Colon (tissue), 2 donors: ENCODE results near the gene TEX29.

Experiments used
- FAIRE-seq: peaks from 2 replicates; lab custom pipeline; 2012; peaks lifted over from hg19 to GRCh38; lab: Jason Lieb, UNC
- donor health status: control.
- donor health status: control.

The TEX29 gene

DNA sequence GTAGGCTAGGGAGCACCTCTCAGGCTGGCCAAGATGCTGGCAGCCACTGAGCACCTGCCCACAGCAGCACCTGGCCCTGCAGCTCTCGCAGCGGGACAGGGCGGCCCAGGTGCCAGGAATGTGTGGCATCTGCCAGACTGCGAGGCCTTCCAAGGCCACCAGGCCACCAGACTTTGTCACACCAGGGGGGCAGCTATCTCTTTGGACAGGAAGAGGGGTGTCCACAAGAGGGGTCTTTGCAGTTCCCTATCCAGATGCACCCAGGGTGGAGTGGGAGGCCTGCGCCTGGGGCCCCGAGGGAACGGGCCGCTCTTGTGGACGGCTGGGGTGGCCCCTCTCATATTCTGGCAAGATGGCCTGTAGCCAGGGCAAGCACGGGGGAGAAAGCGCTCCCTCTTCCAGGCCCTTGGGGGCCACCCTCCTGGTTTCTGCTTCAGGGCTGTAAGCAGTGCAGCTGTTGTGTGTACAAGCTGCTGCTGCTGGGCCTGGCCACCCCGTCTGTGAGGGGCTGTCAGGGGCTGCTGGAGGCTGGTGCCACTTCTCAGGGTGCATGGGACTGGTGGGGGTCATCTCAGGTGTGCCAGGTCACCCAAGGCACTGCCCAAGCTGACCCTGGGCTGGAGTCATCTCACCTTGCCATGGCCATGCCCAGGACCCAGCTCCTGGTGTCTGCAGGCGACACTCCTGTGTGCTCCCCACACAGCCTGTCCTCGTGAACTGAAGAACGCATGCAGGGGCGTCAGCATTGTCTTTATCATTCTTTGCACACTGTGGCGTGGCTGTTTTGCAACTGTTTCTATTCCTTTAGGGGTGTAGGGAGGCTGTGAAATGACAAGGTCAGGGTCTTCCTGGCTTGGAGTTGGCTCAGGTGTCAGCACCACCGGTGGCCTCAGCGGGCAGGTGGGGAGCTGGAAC lies 1.8 kb downstream of the TEX29 start:
- FAIRE-seq: no peak

DNA sequence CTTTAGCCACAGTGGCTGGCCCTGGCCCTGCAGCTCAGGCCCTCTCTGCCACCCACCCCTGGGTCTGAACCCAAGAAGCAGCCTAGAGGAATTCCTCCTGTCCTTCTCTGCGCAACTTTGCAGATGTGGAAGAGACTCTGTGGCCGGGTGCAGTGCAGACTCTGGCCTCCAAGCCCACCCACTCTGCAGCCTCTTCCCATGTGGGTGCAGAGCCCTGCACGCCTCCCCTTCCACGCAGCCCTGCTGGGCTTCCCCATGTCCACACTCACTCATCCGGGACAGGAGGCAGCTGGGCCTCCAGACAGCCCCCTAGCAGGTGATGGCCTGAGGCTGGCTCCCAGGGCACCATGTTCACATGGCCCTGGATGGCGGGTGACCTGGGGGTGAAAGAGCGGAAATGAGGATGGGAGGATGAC lies 2.5 kb downstream of the TEX29 start:
- FAIRE-seq: no peak

DNA sequence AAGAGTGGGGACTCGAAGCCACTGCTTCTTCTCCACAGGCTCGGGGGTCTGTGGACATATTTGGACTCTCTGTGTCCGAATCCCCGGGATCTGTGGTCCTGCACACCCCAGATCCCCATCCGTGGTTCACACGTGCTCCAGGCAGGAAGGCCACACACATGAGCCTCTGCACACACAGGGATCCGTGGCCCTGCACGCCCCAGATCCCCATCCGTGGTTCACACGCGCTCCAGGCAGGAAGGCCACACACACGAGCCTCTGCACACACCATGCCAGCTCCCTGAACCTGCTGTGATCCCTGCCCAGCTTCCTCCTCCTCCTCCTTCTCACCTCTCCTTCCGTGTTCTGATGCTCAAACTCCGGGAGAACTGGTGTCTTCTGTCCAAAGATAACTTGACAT lies 3.1 kb downstream of the TEX29 start:
- no peak for FAIRE-seq

DNA sequence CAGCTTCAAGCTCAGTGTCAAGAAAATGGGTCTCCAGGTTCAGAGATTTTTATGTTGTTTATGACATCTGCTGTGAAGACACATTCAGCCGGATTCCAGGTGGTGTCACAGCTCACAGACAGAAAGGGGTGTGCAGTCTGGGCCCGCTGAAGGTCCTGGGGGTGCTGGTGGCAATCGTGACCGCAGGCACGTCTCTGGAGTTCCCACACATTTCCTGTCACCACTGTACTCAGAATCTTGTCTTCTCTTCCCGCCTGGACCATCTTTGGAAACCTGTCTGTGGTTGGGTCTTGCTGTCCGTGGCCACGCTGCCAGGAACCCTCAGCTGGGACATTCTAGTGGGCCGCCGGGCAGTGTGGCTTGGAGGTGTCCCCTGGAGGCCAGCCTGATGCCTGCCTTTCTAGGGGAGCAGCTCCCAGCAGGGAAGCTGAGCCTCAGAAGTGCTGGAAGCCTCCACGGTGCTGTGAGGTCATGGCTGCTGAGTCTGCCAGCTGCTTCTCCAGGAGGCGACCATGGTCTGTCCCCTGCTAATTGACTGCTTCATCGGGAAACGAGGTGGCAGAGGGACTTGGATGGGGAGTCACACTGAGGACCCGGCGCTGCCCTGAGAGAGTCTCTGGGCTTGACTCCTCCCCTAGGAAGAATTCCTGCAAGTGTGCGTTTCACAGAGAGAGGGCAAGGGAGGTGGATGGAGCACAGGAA lies 3.7 kb downstream of the TEX29 start:
- FAIRE-seq: no peak

DNA sequence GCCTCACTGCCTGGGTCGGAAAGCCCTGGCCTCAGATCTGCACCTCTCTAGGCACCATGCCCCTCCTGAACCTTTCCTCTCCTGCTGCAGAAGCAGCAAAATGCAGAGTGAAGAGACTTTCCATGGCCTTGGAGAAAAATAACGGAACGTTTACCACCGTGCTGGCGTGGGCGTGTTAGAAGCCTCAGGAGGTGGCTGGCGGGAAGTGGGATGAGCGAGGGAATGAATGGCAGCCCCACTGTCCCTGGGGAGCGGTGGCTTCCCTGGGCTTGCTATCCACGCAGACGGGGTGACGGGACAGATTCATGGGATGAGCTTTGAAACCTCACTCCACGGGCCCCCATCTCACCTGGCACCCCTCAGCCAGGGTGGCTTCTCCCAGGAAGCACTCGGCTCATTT lies 4.3 kb downstream of the TEX29 start:
- FAIRE-seq: no peak

DNA sequence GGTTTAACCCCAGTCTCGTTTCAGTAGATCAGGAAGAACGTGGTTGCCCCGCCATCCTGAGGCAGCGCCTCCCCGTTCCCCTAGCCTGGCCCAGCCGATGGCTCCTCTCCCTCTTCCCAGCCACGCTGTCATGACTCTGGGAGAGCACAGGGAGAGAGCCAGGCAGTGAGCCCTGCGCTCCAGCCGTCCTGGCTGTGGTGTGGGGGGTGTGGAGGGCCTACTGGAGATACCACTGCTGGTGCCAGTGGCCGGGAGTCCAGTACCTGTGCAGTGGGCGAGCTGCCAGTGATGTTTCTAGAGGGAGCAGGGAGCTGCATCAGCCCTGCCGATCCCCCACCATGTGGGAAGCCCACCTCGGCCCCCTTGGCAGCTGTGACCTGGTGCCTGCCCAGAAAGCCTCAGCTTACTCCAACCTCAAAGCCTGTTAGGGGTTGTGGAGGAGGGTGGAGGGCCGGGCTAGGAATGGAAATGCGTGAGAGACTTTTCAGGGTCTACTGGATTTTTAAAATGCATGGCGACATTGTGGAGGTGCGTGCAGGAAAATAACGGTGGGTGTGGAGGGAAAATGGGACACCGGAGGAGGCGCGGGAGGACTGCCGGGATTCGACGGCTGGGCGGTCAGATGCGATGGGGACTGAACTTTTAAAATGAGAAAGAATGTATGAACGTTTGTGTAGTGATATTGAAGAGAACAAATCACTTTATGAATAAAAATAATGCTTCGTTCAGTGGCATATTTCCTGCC lies 4.9 kb downstream of the TEX29 start:
- no peak for FAIRE-seq

DNA sequence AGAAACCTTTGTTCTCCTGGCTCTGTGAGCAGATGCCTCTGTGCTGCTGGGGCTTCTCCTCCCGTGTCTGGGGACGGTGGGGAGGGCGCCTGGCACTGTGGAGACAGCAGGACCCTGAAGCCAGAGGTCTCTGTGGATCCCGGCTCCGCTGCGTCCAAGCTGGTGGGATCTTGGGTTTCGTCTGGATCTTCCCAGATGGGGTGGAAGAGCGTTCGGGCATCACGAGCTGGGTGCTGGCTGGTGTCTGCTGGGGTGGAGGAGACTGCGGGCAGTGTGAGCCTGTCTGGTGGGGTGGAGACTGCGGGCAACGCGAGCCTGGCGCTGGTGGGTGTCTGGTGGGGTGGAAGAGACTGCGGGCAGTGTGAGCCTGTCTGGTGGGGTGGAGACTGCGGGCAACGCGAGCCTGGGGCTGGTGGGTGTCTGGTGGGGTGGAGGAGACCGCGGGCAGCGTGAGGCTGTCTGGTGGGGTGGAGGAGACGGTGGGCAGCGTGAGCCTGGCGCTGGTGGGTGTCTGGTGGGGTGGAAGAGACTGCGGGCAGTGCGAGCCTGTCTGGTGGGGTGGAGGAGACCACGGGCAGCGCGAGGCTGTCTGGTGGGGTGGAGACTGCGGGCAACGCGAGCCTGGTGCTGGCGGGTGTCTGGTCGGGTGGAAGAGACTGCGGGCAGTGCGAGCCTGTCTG lies 5.6 kb downstream of the TEX29 start:
- no peak for FAIRE-seq

DNA sequence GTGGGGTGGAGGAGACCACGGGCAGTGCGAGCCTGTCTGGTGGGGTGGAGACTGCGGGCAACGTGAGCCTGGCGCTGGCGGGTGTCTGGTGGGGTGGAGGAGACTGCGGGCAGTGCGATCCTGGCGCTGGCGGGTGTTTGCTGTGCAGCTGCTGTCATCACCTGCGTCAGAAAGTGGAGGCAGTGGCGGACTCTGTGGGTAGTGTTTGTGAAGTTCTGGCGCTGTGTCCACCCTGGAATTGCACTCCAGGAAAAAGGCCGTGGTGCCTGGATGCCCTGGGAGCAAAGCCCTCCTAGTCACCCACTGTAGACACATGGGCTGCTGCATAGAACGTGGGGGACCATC lies 6.2 kb downstream of the TEX29 start:
- no peak for FAIRE-seq

DNA sequence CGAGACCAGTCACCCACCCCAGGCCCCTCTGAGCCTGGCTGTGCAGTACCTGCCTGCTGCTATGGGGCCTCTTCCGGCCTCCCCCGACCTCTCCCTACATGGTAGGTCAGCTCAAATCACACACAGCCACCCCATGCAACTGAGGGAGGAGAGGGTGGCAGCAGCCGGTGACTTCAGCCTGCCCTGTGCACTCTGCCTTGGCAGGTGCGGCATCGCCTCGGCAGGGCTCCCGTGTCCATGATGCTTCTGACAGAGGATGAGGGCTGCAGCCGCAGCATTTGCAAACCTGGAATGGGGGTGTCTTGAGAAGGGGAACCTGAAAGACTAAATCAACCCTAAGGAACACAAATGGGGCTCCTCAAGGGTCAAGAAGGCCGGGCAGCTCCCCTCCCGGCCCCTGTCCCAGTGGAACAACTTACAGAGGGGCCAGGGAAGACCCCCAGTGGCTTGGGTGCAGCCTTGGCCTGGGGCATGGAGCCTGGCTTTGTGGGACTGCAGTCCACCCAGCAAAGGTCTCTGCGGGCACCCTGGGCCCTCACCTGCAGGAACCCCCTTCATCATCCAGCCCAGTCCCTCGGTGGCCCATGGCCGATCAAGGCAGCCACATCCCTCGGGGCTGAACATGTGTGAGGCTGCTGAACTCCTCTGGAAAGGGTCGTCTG lies 6.7 kb downstream of the TEX29 start:
- no peak for FAIRE-seq

DNA sequence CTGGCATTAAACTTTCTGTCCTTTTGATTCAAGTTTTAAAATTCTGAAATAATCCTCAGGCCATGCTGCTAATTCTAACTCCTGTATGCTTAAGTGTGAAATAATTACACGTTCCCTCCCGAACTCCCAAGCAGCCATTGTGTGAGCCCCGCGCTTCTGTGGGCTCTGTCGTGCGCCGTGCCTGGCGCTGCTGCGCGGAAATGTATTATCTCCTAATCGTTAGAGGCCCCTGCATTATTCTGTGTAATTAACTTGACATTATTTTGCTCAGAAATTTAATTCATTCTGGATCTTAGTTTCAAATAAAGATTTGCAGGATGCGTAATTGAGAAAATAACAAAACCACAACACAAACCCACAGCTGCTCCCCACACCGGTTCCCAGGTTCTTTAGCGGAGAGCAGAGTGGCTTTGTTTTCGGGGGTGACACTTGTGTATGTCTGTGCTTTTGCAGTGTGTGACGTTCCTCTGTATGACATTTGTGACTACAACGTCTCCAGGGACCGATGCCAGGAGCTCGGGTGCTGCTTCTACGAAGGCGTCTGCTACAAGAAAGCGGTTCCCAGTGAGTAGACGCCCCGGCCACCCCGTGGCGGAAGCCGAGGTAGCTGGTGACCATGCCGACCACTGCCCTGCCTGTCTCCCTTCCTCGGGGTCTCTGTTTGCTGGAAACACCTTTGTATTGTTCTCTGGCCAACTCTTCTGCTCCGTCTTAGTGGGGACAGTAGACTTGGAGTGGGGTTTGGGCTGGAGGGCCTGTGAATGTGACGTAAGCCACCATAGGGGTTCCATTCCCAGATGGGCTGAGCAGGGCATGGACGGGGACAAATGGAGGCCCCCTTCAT lies 7.5 kb downstream of the TEX29 start:
- no peak for FAIRE-seq

DNA sequence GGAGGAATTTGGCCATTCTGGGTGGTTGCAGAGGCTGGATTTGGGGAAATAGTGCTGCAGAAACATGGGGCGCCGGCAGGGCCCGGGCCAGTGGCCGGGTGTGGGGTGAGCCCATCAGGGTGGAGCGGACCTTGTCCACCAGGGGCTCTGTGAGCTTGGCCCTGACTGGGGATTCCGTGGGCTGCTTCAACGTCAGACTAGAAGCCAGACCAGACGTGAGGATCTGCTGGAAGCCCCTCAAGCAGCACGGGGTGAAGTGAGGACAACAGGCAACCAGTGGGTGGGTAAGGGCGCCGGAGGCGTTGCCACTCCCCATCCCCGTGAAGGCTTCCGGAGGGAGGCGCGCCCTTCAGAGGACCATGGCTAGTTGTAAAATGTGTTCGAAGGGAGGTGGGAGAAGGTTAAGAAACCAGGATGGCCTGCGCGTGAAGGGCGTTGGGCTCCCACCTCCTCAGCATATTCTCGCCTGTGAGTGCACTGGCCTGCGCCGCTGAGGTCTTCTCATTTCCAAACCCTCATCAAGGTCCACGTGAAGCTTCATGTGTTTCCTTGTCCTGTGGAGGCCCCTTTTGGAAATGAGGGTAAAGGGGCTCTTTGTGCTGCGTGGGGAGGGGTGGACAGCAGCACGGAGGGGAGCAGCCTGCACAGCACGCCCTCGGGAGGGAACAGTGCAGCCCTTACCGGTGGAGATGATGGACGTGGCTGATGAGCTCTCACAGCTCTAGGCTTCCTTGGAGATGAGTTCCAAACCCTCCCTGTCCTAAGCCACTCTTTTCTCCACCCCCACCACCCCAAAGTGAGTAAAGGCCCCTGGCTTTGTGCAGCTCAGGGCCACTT lies 8.3 kb downstream of the TEX29 start:
- FAIRE-seq: no peak

DNA sequence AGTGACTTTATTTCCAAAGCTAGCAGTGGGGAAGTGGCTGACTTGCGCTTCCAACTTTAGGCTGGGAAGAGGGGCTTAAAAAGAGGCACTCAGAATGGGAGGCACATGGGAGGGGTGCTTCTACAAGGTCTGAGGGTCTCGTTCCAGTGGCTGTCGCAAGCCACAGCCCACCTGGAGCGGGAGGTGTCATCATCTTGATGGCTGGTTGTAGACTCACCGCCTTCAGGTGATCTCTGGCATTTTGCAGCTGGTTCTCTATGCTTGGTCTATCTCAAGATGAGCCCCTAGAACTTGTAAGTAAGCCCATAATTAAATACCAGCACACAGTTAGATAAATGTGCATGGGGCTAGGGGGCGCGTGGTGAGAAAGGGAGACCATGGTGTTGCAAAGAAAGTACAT lies 9.2 kb downstream of the TEX29 start:
- no peak for FAIRE-seq

DNA sequence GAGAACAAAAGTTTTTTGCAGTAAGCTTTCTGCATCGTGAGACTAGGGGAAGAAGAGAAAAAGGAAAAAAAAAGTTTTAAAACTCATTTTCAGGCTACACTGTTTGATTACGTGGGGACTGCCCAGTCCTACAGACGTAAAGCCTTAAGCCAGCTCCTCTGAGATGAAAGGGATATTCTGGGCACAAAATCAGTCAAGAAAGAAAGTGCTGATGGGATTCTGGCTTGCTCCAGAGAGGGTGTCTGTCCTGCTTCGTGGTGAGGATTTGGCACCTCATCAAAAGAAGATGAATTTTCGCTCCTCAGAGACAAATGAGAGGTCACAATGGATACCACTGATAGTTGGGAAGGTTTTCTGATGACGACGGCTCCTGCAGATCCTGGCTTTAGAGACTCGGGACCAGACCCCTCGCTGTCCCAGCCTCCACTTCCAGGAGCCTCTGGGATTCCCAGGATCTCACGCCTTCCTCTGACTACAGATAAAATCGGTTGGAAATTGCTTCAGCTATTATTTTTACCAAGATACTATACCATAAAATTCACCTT lies 9.7 kb downstream of the TEX29 start:
- no peak for FAIRE-seq

DNA sequence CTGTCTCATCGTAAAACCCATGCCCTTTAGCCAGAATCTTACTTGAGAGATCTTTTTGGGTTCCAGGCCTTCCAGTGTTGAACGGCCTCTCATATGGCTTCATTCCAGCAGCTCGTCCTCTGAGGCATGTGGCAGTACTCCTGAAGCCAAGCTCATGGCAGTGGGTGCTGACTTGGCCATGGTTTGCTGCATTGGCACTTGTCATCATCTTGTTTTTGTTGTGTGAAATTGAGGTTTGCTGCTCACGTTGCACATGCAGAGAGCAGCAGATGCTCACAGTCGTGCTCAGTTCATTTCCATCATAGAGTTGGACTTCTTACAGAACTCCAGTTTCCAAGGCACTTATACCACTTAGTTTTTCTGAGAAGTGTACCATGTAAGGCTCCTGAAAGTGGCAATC lies 14.9 kb downstream of the TEX29 start:
- FAIRE-seq: no peak

DNA sequence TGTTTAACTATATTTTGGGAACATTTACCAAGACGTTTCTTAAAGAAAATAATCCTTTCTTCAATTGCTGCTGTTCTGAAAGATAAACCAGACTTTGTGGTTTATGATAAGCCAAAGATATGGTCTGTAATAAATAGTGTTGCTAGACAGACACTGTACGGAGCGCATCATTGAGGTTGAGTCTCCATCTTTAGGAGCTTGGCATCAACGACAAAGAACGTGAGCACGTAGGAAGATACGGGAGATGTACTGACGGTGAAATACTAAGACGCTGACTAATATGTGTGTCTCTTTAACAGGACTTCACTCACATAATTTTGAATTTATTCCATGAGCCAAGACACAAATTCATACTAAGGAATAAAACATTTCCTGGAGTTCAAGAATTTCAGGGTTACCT lies 16.2 kb downstream of the TEX29 start:
- FAIRE-seq: no peak

DNA sequence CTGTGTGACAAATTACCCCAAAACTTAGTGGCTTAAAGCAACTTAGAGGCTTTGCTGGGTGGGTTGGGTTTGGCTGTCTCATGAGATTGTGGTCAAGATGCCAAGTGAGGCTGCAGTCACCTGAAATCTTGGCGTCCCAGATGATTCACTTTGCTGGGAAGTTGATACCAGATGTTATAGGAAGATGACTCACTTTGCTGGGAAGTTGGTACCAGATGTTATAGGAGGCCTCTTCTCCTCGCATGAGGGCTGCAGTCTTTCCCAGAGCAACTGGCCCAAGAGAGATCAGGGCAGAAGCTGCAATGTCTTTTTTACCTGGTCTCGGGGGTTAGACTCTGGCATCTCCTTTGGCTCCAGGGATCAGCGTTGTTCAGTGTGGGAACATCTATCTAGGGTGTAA lies 16.8 kb downstream of the TEX29 start:
- no peak for FAIRE-seq

DNA sequence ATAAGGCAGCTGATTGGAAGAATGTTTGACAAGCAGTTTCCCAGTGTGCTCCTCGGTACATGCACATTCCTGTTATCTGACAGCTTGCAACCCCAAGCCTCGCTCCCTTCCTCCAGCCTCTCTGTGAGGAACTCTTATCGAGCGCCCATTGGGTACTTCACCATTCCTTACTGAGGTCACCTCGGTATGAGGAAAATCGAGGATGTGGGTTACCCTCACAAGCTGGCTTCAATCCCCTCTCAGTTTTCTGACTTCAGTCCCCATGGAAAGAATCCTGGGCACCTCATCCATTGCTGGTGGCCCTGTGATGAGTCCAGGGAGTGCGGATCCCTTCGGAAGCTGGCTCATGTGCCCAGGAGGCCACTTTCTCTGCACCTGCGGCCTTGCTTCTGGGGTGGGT lies 17.3 kb downstream of the TEX29 start:
- no peak for FAIRE-seq

DNA sequence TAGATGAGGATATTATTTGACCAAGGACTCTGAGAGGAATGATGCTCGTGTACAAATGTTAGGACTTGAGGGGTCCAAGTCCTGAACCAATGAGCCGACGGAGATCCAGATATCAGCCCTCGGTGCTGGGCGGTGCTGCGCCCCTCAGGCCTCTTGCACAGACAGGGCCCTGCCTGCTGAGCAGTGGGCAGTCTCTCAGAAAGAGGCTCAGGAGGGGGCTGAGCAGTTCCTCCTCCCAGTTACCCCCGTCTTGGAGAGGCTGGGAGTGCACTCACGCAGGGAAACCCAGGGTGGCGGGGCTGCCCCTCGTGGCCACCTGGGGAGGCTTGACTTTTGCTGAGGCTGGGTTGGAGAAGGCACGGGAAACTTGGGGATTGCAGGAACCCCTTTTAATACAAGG lies 18.4 kb downstream of the TEX29 start:
- FAIRE-seq: no peak

DNA sequence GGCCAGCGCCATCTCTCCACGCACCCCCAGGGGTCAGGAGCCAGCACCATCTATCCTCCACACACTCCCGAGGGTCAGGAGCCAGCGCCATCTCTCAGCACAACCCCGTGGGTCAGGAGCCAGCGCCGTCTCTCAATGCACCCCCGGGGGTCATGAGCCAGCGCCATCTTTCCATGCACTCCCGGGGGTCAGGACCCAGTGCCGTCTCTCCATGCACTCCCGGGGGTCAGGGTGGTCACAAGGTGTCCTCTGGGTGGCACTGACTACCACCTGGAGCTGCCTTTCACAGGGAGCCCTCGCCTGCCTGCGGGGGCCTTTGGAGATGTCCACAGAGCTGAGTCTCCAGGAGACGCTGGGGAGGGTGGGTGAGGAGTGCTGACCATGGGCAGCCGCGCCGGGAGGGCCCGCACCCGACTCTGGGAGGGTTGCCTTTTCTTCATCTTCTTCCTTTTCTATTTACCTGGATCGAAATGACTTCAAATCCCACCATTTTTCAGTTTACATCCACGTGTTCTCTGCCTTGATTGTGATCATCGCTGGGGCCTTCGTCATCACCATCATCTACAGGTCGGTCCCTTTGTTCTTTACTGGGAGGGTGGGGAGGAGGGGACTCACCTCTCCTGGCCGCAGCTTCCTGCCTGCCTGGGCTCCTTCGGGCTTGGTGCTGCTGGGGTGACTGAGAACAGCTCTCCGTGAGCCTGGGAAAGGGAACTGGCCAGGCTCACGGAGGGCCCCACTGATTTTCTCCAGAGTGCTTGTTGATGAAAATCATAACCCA lies 19.1 kb downstream of the TEX29 start:
- FAIRE-seq: no peak
